Panc1 (cell line): ENCODE results near the gene SRSF10. TPM values are rescaled to one million over a fixed set of nuclear protein-coding genes. Genes with fewer than 3 reads are reported as not detected.

Source experiments
- ATAC-seq: fragments of 200-7000 bp; cut with Tn5 transposase; 2 replicates; pipeline ENCODE4 v1.9.1; 2020; ENCODE audit warnings: mild to moderate bottlenecking, moderate library complexity
- BruUV-seq: library from RNA; stranded (reverse); fragments of 400-500 nt; replicated peaks from 2 replicates; lab custom pipeline; 2021; lab: Mats Ljungman, UMichigan
- CTCF ChIA-PET: fragments of 300-600 bp; sonication (Branson Sonifier 250); formaldehyde crosslinking; loops from one replicate; lab custom pipeline; 2022; ENCODE audit warnings: antibody characterized with exemption; lab: Charles Lee
- POLR2A ChIA-PET: fragments of 300-600 bp; sonication (Branson Sonifier 250); formaldehyde crosslinking; loops from one replicate; lab custom pipeline; 2022; ENCODE audit warnings: antibody characterized with exemption; lab: Charles Lee
- DNase-seq: peaks from one replicate; pipeline ENCODE4 v3.0.0-alpha.2; 2010; ENCODE audit warnings: low read depth, low spot score
- H3K27ac ChIP-seq: 2 replicates; pipeline ENCODE4 v1.5.1; 2011; ENCODE audit warnings: mild to moderate bottlenecking, low read length, inconsistent platforms
- H3K27me3 ChIP-seq: fragments of 200-500 bp; sonication (Bioruptor generic); 2 replicates; pipeline ENCODE4 v1.6.0; 2014; ENCODE audit warnings: low read length, inconsistent platforms; ENCODE audit not compliant: control insufficient read depth, insufficient read depth
- H3K36me3 ChIP-seq: fragments of 200-500 bp; sonication (Bioruptor generic); 2 replicates; pipeline ENCODE4 v1.5.1; 2014; ENCODE audit warnings: inconsistent platforms, mild to moderate bottlenecking, low read length, moderate library complexity; ENCODE audit not compliant: control insufficient read depth, insufficient read depth
- H3K4me1 ChIP-seq: 2 replicates; pipeline ENCODE4 v1.5.1; 2011; ENCODE audit warnings: inconsistent platforms, mild to moderate bottlenecking, low read length, moderate library complexity; ENCODE audit not compliant: control insufficient read depth, insufficient read depth
- H3K4me3 ChIP-seq, 2 experiments: 2 replicates each; pipeline ENCODE4 v1.5.1; 2011 to 2012; ENCODE audit warnings: low read depth in 2 of 2, low read length in 2 of 2, mild to moderate bottlenecking in 2 of 2, inconsistent platforms in 1 of 2, moderate library complexity in 1 of 2
- H3K9me3 ChIP-seq: fragments of 200-500 bp; sonication (Bioruptor generic); 2 replicates; pipeline ENCODE4 v1.5.1; 2014; ENCODE audit warnings: low read depth, mild to moderate bottlenecking, inconsistent platforms, low read length, moderate library complexity; ENCODE audit not compliant: control insufficient read depth, insufficient read depth
- CTCF ChIP-seq: fragments of 450-650 bp; IDR thresholded peaks from 2 replicates; pipeline ENCODE4 v1.5.1; 2017; ENCODE audit warnings: mild to moderate bottlenecking
- POLR2AphosphoS5 ChIP-seq: IDR thresholded peaks from 2 replicates; pipeline ENCODE4 v1.6.1; 2012; ENCODE audit warnings: mild to moderate bottlenecking, low read depth, low read length, moderate library complexity
- REST ChIP-seq, 2 experiments: IDR thresholded peaks; 2 replicates each; pipeline ENCODE4 v1.6.1; 2011 to 2012; ENCODE audit warnings: low read depth in 2 of 2, control low read depth in 1 of 2, low read length in 1 of 2, mild to moderate bottlenecking in 1 of 2, moderate library complexity in 1 of 2; ENCODE audit not compliant: insufficient read depth in 1 of 2
- SIN3A ChIP-seq: IDR thresholded peaks from 2 replicates; pipeline ENCODE4 v1.6.1; 2012; ENCODE audit warnings: low read depth, mild to moderate bottlenecking, low read length, moderate library complexity, borderline replicate concordance; ENCODE audit not compliant: insufficient read depth
- TCF7L2 ChIP-seq: IDR thresholded peaks from 2 replicates; pipeline ENCODE4 v1.6.1; 2011; ENCODE audit warnings: mild to moderate bottlenecking, low read depth, low read length, inconsistent platforms
- in situ Hi-C: cut with HindIII; loops from 2 replicates; pipeline ENCODE4 v1.10.0; 2016; ENCODE audit warnings: low sequenced_read_pairs, low pct_unique_long_range_greater_than_20kb
- intact Hi-C: fragments of 100-400 bp; cut with micrococcal nuclease; formaldehyde crosslinking; loops from one replicate; pipeline ENCODE4 v1.10.0; 2022; ENCODE audit not compliant: unreplicated experiment
- total RNA-seq: library from RNA; stranded (reverse); gene quantifications from one replicate; pipeline ENCODE4 v1.2.1, GENCODE V29; 2021; ENCODE audit not compliant: unreplicated experiment

The SRSF10 gene
- total RNA-seq, 1 experiment from 2014 or later, result 137 TPM

GRCh38 chr1:24007079-24007478 lies 27.0 kb upstream of the SRSF10 start:
- ATAC-seq (no peak), DNase-seq (no peak)
- Histone ChIP-seq H3K4me3 (no peak overlapping the region), H3K36me3 (no peaks in the 10 kb centered on the region), H3K27ac (0 out of 2 replicates have a peak overlapping the region, but pooled peaks have one; percentile 14), H3K27me3 (no peaks in the 10 kb centered on the region), H3K4me1 (peaks cover 22% of the 10 kb centered on the region), H3K9me3 (no peaks in the 10 kb centered on the region)
- no TSS peak for BruUV-seq
- ChIA-PET POLR2A (no interaction called here), CTCF (interaction anchor here (0.6 kb wide), 1 partner anchor 115 kb away, joined by 3 read pairs; no protein-coding TSS in a partner anchor)
- in situ Hi-C loops, result no loop called here
- intact Hi-C loops, result no loop called here
- TF ChIP-seq POLR2AphosphoS5 (no peak), CTCF (no peak), TCF7L2 (no peak), REST (IDR thresholded peaks at IDR 0.05; ENCODE audit: insufficient read depth in 1 of 2, low read depth in 2 of 2, low read length in 1 of 2) (no peak), SIN3A (no peak)

- no TSS peak for BruUV-seq
- TF ChIP-seq REST (IDR thresholded peaks at IDR 0.05; ENCODE audit: insufficient read depth in 1 of 2, low read depth in 2 of 2, low read length in 1 of 2) (no peak), SIN3A (no peak), TCF7L2 (no peak), POLR2AphosphoS5 (no peak), CTCF (no peak)
- Histone ChIP-seq H3K36me3 (no peaks in the 10 kb centered on the region), H3K4me1 (peaks cover 18% of the 10 kb centered on the region), H3K4me3 (no peak overlapping the region), H3K27me3 (no peaks in the 10 kb centered on the region), H3K9me3 (no peaks in the 10 kb centered on the region), H3K27ac (no peak overlapping the region)
- ChIA-PET POLR2A (interaction anchor here (0.9 kb wide), 1 partner anchor 13 kb away, joined by 3 read pairs; no protein-coding TSS in a partner anchor), CTCF (no interaction called here)
- intact Hi-C loops (no loop called here), in situ Hi-C loops (no loop called here)
- no peak for ATAC-seq
- DNase-seq, result no peak
Observed at GRCh38 chr1:24005163-24005562, 25.0 kb upstream of the SRSF10 start.
